GM12878 (cell line): ENCODE results near the gene ARGLU1. TPM values are rescaled to one million over a fixed set of nuclear protein-coding genes. Genes with fewer than 3 reads are reported as not detected.

Source experiments
- ATAC-seq: fragments of 200-7000 bp; cut with Tn5 transposase; 3 replicates; pipeline ENCODE4 v1.9.1; 2020; ENCODE audit warnings: mild to moderate bottlenecking, moderate library complexity
- BruUV-seq: library from RNA; stranded (reverse); fragments of 400-500 nt; replicated peaks from 2 replicates; lab custom pipeline; 2021; lab: Mats Ljungman, UMichigan
- CTCF ChIA-PET: fragments of 300-600 bp; sonication (Branson Sonifier 250); formaldehyde crosslinking; extraction: SDS; loops from one replicate; lab custom pipeline; 2021; ENCODE audit warnings: inconsistent platforms; lab: Yijun Ruan, JAX
- POLR2A ChIA-PET: fragments of 350-600 bp; formaldehyde crosslinking; extraction: SDS; loops from one replicate; lab custom pipeline; 2021; ENCODE audit warnings: inconsistent platforms; lab: Charles Lee
- RAD21 ChIA-PET: fragments of 300-600 bp; sonication (Branson Sonifier 250); formaldehyde crosslinking; loops from one replicate; lab custom pipeline; 2023; ENCODE audit warnings: antibody characterized with exemption; ENCODE audit not compliant: unreplicated experiment; lab: Charles Lee
- SMC1A ChIA-PET: fragments of 300-600 bp; sonication (Branson Sonifier 250); formaldehyde crosslinking; loops from one replicate; lab custom pipeline; 2023; ENCODE audit not compliant: unreplicated experiment, uncharacterized antibody; lab: Charles Lee
- DNase-seq: peaks from one replicate; pipeline ENCODE4 v3.0.0-alpha.2; 2011; ENCODE audit warnings: low read depth, low spot score
- FAIRE-seq: peaks from 3 replicates; lab custom pipeline; 2011; peaks lifted over from hg19 to GRCh38; lab: Jason Lieb, UNC
- H2AFZ ChIP-seq: 2 replicates; pipeline ENCODE4 v1.6.0; 2011; ENCODE audit warnings: low read depth, low read length, control low read depth; ENCODE audit not compliant: control insufficient read depth
- H3K27ac ChIP-seq: 2 replicates; pipeline ENCODE4 v1.5.1; 2011; ENCODE audit warnings: control low read depth; ENCODE audit not compliant: control insufficient read depth, insufficient read depth
- H3K27me3 ChIP-seq, 2 experiments: replicated peaks in 1 of 2; 2 replicates each; pipeline versions ENCODE4 v1.6.0 to v1.6.1; 2011; ENCODE audit warnings: low read length in 1 of 2; ENCODE audit not compliant: control insufficient read depth in 2 of 2, insufficient read depth in 2 of 2
- H3K36me3 ChIP-seq, 2 experiments: 2 replicates each; pipeline ENCODE4 v1.5.1; 2011; ENCODE audit warnings: low read length in 1 of 2; ENCODE audit not compliant: control insufficient read depth in 2 of 2, insufficient read depth in 2 of 2
- H3K4me1 ChIP-seq: 2 replicates; pipeline ENCODE4 v1.6.1; 2011; ENCODE audit warnings: mild to moderate bottlenecking, low read length, moderate library complexity, mixed read lengths; ENCODE audit not compliant: control insufficient read depth, insufficient read depth
- H3K4me2 ChIP-seq: 2 replicates; pipeline ENCODE4 v1.6.0; 2011; ENCODE audit warnings: control low read depth; ENCODE audit not compliant: control insufficient read depth, insufficient read depth
- H3K4me3 ChIP-seq: fragments of 200-600 bp; sonication (generic); 2 replicates; pipeline ENCODE4 v1.5.1; 2016
- H3K79me2 ChIP-seq: 2 replicates; pipeline ENCODE4 v1.6.0; 2011; ENCODE audit warnings: low read length; ENCODE audit not compliant: control insufficient read depth, insufficient read depth
- H3K9ac ChIP-seq: 2 replicates; pipeline ENCODE4 v1.8.0; 2011; ENCODE audit warnings: low read length, control low read depth, mixed read lengths; ENCODE audit not compliant: control insufficient read depth, insufficient read depth
- H3K9me3 ChIP-seq: replicated peaks from 3 replicates; pipeline ENCODE4 v1.5.1; 2011; ENCODE audit warnings: mild to moderate bottlenecking, low read length; ENCODE audit not compliant: control insufficient read depth, insufficient read depth
- H4K20me1 ChIP-seq: 2 replicates; pipeline ENCODE4 v1.6.0; 2011; ENCODE audit not compliant: control insufficient read depth, insufficient read depth
- EP300 ChIP-seq, 2 experiments: fragments of 150-350 bp in 1 of 2; IDR thresholded peaks; 2 replicates each; pipeline ENCODE4 v1.6.1; 2011 to 2012; ENCODE audit warnings: low read depth in 2 of 2, low read length in 2 of 2, borderline replicate concordance in 1 of 2, improper control_type of control experiment in 1 of 2, inconsistent platforms in 1 of 2; ENCODE audit not compliant: control insufficient read depth in 1 of 2
- FOXM1 ChIP-seq: IDR thresholded peaks from 2 replicates; pipeline ENCODE4 v1.6.1; 2012; ENCODE audit warnings: low read depth, mild to moderate bottlenecking, inconsistent platforms, low read length, moderate library complexity
- JUNB ChIP-seq: IDR thresholded peaks from 2 replicates; pipeline ENCODE4 v1.6.1; 2016; ENCODE audit warnings: antibody characterized with exemption, mild to moderate bottlenecking
- MLLT1 ChIP-seq: fragments of 450-650 bp; IDR thresholded peaks from 2 replicates; pipeline ENCODE4 v1.6.1; 2016; ENCODE audit warnings: mild to moderate bottlenecking
- NBN ChIP-seq: fragments of 450-650 bp; IDR thresholded peaks from 2 replicates; pipeline ENCODE4 v1.6.1; 2016
- NFYB ChIP-seq: IDR thresholded peaks from 2 replicates; pipeline ENCODE4 v1.6.1; 2011; ENCODE audit warnings: low read depth, mild to moderate bottlenecking, low read length, improper control_type of control experiment, moderate library complexity; ENCODE audit not compliant: insufficient read depth
- NRF1 ChIP-seq: conservative IDR thresholded peaks from 2 replicates; pipeline ENCODE4 v1.6.1; 2011; ENCODE audit warnings: mild to moderate bottlenecking, low read depth, low read length, improper control_type of control experiment
- POLR2A ChIP-seq: IDR thresholded peaks from 2 replicates; pipeline ENCODE4 v1.6.1; 2011; ENCODE audit warnings: low read depth, mild to moderate bottlenecking, low read length
- POLR2AphosphoS2 ChIP-seq: IDR thresholded peaks from 2 replicates; pipeline ENCODE4 v1.6.1; 2011; ENCODE audit warnings: low read depth, mild to moderate bottlenecking, low read length, improper control_type of control experiment, moderate library complexity
- REST ChIP-seq: IDR thresholded peaks from 2 replicates; pipeline ENCODE4 v1.6.1; 2012; ENCODE audit warnings: mild to moderate bottlenecking, low read depth, low read length
- SMC3 ChIP-seq: IDR thresholded peaks from 2 replicates; pipeline ENCODE4 v1.6.1; 2011; ENCODE audit warnings: low read length, improper control_type of control experiment, borderline replicate concordance
- SP1 ChIP-seq: IDR thresholded peaks from one replicate; pipeline ENCODE4 v1.6.1; 2011; ENCODE audit warnings: low read depth, low read length
- SPI1 ChIP-seq: IDR thresholded peaks from 2 replicates; pipeline ENCODE4 v1.6.1; 2011; ENCODE audit warnings: low read depth, mild to moderate bottlenecking, low read length, moderate library complexity, borderline replicate concordance; ENCODE audit not compliant: insufficient read depth
- TCF3 ChIP-seq: IDR thresholded peaks from 2 replicates; pipeline ENCODE4 v1.6.1; 2012; ENCODE audit warnings: low read depth, mild to moderate bottlenecking, low read length, borderline replicate concordance; ENCODE audit not compliant: insufficient read depth
- TCF7 ChIP-seq: IDR thresholded peaks from 2 replicates; pipeline ENCODE4 v1.6.1; 2014; ENCODE audit warnings: antibody characterized with exemption, borderline replicate concordance
- USF2 ChIP-seq: IDR thresholded peaks from 2 replicates; pipeline ENCODE4 v1.6.1; 2011; ENCODE audit warnings: low read depth, low read length, improper control_type of control experiment, borderline replicate concordance
- ZNF207 ChIP-seq: fragments of 450-650 bp; IDR thresholded peaks from 2 replicates; pipeline ENCODE4 v1.6.1; 2014; ENCODE audit warnings: antibody characterized with exemption, mild to moderate bottlenecking, borderline replicate concordance
- ZZZ3 ChIP-seq: IDR thresholded peaks from 2 replicates; pipeline ENCODE4 v1.6.1; 2011; ENCODE audit warnings: low read depth; ENCODE audit not compliant: control insufficient read depth, insufficient read length
- whole genome bisulfite sequencing: methylation state at CpG from one replicate; pipeline ENCODE4 v1.1.6; 2016; ENCODE audit warnings: low lambda C conversion rate; ENCODE audit not compliant: insufficient replicate concordance, insufficient coverage; ENCODE audit errors: missing lambda C conversion rate; 5-methylcytosine and 5-hydroxymethylcytosine counted together
- in situ Hi-C: fragments of 300-500 bp; cut with MboI; formaldehyde crosslinking; loops from 9 replicates; pipeline ENCODE4 v1.14.3; 2018; ENCODE audit warnings: mixed read lengths
- intact Hi-C: fragments of 100-400 bp; cut with micrococcal nuclease; formaldehyde crosslinking; loops from one replicate; pipeline ENCODE4 v1.14.2; 2022; ENCODE audit not compliant: unreplicated experiment
- polyA plus RNA-seq, 11 experiments: library from polyadenylated mRNA; depleted of rRNA in 4 of 11; unstranded in 6 of 11; stranded (reverse) in 5 of 11; fragments of >200 nt; fragmentation: Nextera tagmentation in 4 of 11; fragmentation: Illumina TruSeq in 1 of 11; extraction: Ambion mirVana in 4 of 11; extraction: Trizol in 1 of 11; gene quantifications; 1 replicate in 1 of 11; 2 replicates in 10 of 11; pipeline versions ENCODE4 v1.2.1 to v1.2.3, GENCODE V29; 2011 to 2016; ENCODE audit warnings: inconsistent platforms in 2 of 11, missing spikeins in 2 of 11, low read depth in 1 of 11
- total RNA-seq, 4 experiments: library from RNA; depleted of rRNA in 3 of 4; stranded (reverse); fragments of >200 nt in 3 of 4; fragmentation: Illumina TruSeq in 1 of 4; extraction: Trizol in 1 of 4; gene quantifications; 2 replicates each; pipeline versions ENCODE4 v1.2.1 to v1.2.3, GENCODE V29; 2013 to 2021

The ARGLU1 gene
- total and polyA plus RNA-seq, 10 of the 15 experiments (the other 5 are each of a cell fraction or from before 2014, with no cell fraction given): 47.1 to 197 (median 98.3) TPM

- POLR2A ChIA-PET: no interaction called here
- H3K4me2 ChIP-seq: no peak overlapping the region
- TF ChIP-seq SMC3: no peak
- no peak for TF ChIP-seq NFYB
- TF ChIP-seq NRF1: no peak
- no peak for TF ChIP-seq POLR2A
- no peak for TF ChIP-seq USF2
- no peak for TF ChIP-seq POLR2AphosphoS2
- no peak for TF ChIP-seq TCF7
- no peak for TF ChIP-seq ZZZ3
- TF ChIP-seq FOXM1: no peak
- no peak for TF ChIP-seq TCF3
- TF ChIP-seq EP300 (IDR thresholded peaks at IDR 0.05; ENCODE audit: borderline replicate concordance in 1 of 2, control insufficient read depth in 1 of 2, low read depth in 2 of 2, low read length in 2 of 2): no peak
- no peak for TF ChIP-seq SP1
- no peak for TF ChIP-seq REST
- no peak for TF ChIP-seq ZNF207
- no peak for TF ChIP-seq SPI1
- TF ChIP-seq JUNB: no peak
- TF ChIP-seq NBN: no peak
- TF ChIP-seq MLLT1: no peak
Measured at GRCh38 chr13:106524108-106524507, 43.8 kb downstream of the ARGLU1 start.

More at GRCh38 chr13:106524108-106524507, 43.8 kb downstream of the ARGLU1 start:
- no peaks in the 10 kb centered on the region for H3K9me3 ChIP-seq
- FAIRE-seq: no peak
- 0% methylated on average over 2 of the region's 2 CpGs for WGBS
- no peak overlapping the region for H3K27ac ChIP-seq
- H3K36me3 ChIP-seq: no peaks in the 10 kb centered on the region
- DNase-seq: no peak
- H3K9ac ChIP-seq: no peak overlapping the region
- no peaks in the 10 kb centered on the region for H3K4me1 ChIP-seq
- H3K79me2 ChIP-seq: no peaks in the 10 kb centered on the region
- no peak overlapping the region for H3K4me3 ChIP-seq
- intact Hi-C loops (no loop called here), in situ Hi-C loops (no loop called here)
- H3K27me3 ChIP-seq: peaks cover 0 to 2% of the 10 kb centered on the region in 2 experiments; a peak in 1 of 4 replicates
- ATAC-seq: no peak
- SMC1A ChIA-PET: interaction anchor here (1.4 kb wide), 1 partner anchor 16 kb away, joined by 5 read pairs; no protein-coding TSS in a partner anchor
- RAD21 ChIA-PET: interaction anchor here (1.2 to 1.3 kb wide), 2 partner anchors 12 to 442 kb away, joined by 3 to 5 read pairs; partner anchors contain the start of gene EFNB2
- CTCF ChIA-PET: interaction anchor here (3.0 kb wide), 1 partner anchor 11 kb away, joined by 10 read pairs; the partner anchor contains the start of gene EFNB2
- H2AFZ ChIP-seq: no peak overlapping the region
- no peaks in the 10 kb centered on the region for H4K20me1 ChIP-seq
- no TSS peak for BruUV-seq
